Hepatocyte (in vitro differentiated cells): ENCODE results near the gene SPINK6. TPM values are rescaled to one million over a fixed set of nuclear protein-coding genes. Genes with fewer than 3 reads are reported as not detected.
A peak's percentile ranks its signal among the peaks of the same experiment; 100 is the strongest.

ENCODE experiments used
- DNase-seq: peaks from one replicate; pipeline ENCODE4 v3.0.0-alpha.2; 2016; ENCODE audit warnings: low spot score
- H2AFZ ChIP-seq: fragments of 200-600 bp; sonication (generic); 2 replicates; pipeline ENCODE4 v1.6.0; 2016; ENCODE audit warnings: antibody characterized with exemption, mild to moderate bottlenecking
- H3K27ac ChIP-seq: fragments of 200-600 bp; sonication (generic); 2 replicates; pipeline ENCODE4 v1.5.1; 2016; ENCODE audit warnings: mild to moderate bottlenecking
- H3K27me3 ChIP-seq: fragments of 200-600 bp; sonication (generic); 2 replicates; pipeline ENCODE4 v1.6.1; 2016
- H3K36me3 ChIP-seq: fragments of 200-600 bp; sonication (generic); replicated peaks from 2 replicates; pipeline ENCODE4 v1.5.1; 2016; ENCODE audit warnings: low read depth; ENCODE audit not compliant: insufficient read depth
- H3K4me1 ChIP-seq: fragments of 200-600 bp; sonication (generic); 2 replicates; pipeline ENCODE4 v1.5.1; 2016; ENCODE audit warnings: mild to moderate bottlenecking, moderate library complexity; ENCODE audit not compliant: insufficient read depth
- H3K4me2 ChIP-seq: fragments of 200-600 bp; sonication (generic); 2 replicates; pipeline ENCODE4 v1.6.0; 2016
- H3K4me3 ChIP-seq: fragments of 200-600 bp; sonication (generic); 2 replicates; pipeline ENCODE4 v1.5.1; 2016; ENCODE audit warnings: mild to moderate bottlenecking
- H3K79me2 ChIP-seq: fragments of 200-600 bp; sonication (generic); 2 replicates; pipeline ENCODE4 v1.6.0; 2017; ENCODE audit warnings: mild to moderate bottlenecking
- H3K9me2 ChIP-seq: fragments of 200-600 bp; sonication (generic); replicated peaks from 2 replicates; pipeline ENCODE4 v1.6.0; 2017; ENCODE audit warnings: mild to moderate bottlenecking; ENCODE audit not compliant: insufficient read depth
- H3K9me3 ChIP-seq: fragments of 200-600 bp; sonication (generic); 2 replicates; pipeline ENCODE4 v1.5.1; 2016; ENCODE audit warnings: low read depth, mild to moderate bottlenecking
- H4K20me1 ChIP-seq: fragments of 200-600 bp; sonication (generic); 2 replicates; pipeline ENCODE4 v1.6.0; 2016; ENCODE audit warnings: mild to moderate bottlenecking; ENCODE audit not compliant: insufficient read depth, poor library complexity, severe bottlenecking
- EZH2 ChIP-seq: fragments of 200-600 bp; sonication (generic); IDR thresholded peaks from 2 replicates; pipeline ENCODE4 v1.6.1; 2016; ENCODE audit warnings: antibody characterized with exemption, mild to moderate bottlenecking, borderline replicate concordance
- EZH2phosphoT487 ChIP-seq: fragments of 200-600 bp; sonication (generic); IDR thresholded peaks from one replicate; pipeline ENCODE4 v1.6.1; 2018; ENCODE audit warnings: antibody characterized with exemption, mild to moderate bottlenecking, low read depth, moderate library complexity; ENCODE audit not compliant: unreplicated experiment, severe bottlenecking
- WGBS: methylation state at CpG from one replicate; pipeline ENCODE4 v1.1.6; 2016; ENCODE audit warnings: low lambda C conversion rate; ENCODE audit errors: missing lambda C conversion rate; 5-methylcytosine and 5-hydroxymethylcytosine counted together
- polyA plus RNA-seq: library from polyadenylated mRNA; unstranded; fragments of >200 nt; fragmentation: Nextera tagmentation; extraction: Ambion mirVana; gene quantifications from 2 replicates; pipeline ENCODE4 v1.2.1, GENCODE V29; 2016
- total RNA-seq: library from RNA; depleted of rRNA; stranded (reverse); fragments of >200 nt; gene quantifications from 2 replicates; pipeline ENCODE4 v1.2.3, GENCODE V29; 2014
- TF ChIP-seq, protein P1 (sequence below): fragments of 200-600 bp; sonication (generic); IDR thresholded peaks from 2 replicates; pipeline ENCODE4 v1.5.1; 2016; ENCODE audit warnings: antibody characterized with exemption, mild to moderate bottlenecking; ENCODE audit not compliant: poor library complexity

The SPINK6 gene
- total and polyA plus RNA-seq, 2 experiments from 2014 or later: not detected

DNA sequence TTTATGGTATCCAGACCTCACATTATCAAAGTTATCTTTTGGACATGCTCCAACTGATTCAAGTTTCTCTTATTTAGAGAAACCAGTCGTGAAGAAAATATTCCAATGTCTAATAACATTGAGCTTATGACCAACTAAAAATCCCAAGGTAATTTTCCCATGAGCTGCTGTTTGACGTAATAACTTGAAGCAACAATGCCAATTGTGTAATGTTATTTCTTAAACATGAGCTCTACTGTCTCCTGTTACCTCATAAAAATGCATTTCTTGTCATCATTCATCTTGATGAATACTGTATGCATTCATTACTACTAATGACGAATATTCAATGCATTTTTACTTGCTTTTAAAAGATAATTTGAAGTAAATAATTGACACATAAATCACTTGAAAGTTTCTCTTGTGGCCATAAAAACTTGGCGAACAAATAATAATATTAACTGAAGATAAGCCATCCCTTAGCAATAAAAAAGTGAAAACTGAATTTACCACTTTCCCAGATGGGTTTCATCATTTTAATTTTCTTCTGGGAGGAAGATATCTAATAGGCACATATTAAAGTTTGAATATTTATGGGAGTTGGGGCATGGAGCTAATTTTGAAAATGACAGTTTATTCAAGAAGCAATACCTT is 35.1 kb downstream of the SPINK6 start:
- H3K4me1 ChIP-seq: no peaks in the 10 kb centered on the region
- no peaks in the 10 kb centered on the region for H3K9me3 ChIP-seq
- no peak overlapping the region for H3K4me2 ChIP-seq
- H3K27ac ChIP-seq: no peak overlapping the region
- TF ChIP-seq, protein P1, sequence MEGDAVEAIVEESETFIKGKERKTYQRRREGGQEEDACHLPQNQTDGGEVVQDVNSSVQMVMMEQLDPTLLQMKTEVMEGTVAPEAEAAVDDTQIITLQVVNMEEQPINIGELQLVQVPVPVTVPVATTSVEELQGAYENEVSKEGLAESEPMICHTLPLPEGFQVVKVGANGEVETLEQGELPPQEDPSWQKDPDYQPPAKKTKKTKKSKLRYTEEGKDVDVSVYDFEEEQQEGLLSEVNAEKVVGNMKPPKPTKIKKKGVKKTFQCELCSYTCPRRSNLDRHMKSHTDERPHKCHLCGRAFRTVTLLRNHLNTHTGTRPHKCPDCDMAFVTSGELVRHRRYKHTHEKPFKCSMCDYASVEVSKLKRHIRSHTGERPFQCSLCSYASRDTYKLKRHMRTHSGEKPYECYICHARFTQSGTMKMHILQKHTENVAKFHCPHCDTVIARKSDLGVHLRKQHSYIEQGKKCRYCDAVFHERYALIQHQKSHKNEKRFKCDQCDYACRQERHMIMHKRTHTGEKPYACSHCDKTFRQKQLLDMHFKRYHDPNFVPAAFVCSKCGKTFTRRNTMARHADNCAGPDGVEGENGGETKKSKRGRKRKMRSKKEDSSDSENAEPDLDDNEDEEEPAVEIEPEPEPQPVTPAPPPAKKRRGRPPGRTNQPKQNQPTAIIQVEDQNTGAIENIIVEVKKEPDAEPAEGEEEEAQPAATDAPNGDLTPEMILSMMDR: no peak
- no peak for TF ChIP-seq EZH2
- no peak for TF ChIP-seq EZH2phosphoT487
- no peaks in the 10 kb centered on the region for H3K36me3 ChIP-seq
- no peaks in the 10 kb centered on the region for H3K79me2 ChIP-seq
- H2AFZ ChIP-seq: no peak overlapping the region
- H3K9me2 ChIP-seq: no peaks in the 10 kb centered on the region
- H4K20me1 ChIP-seq: no peaks in the 10 kb centered on the region
- H3K27me3 ChIP-seq: peaks cover 3% of the 10 kb centered on the region
- peak; percentile 15 for DNase-seq
- WGBS: 49% methylated on average over 4 of the region's 4 CpGs
- no peak overlapping the region for H3K4me3 ChIP-seq

DNA sequence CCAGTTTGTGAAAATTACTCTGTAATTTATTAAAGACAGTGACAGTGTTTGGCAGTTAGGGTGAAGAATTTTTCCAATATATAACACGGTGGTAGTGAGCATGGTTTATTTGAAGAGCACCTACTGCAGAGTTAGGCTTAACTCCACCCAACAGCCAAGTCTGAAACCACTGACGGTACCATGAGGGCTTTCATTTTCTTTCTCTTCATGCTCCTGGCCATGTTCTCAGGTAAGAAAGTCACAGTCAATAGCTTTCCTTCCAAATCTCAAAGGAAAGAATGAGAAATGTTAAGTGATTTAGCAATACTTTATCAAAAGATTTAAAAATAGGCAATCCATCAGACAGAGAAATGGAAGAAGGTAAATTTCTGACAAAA is 35.6 kb downstream of the SPINK6 start, which contains the start of gene MARCOL:
Gene MARCOL, plus strand, starts transcription at position 108 of the 377 bp plus-strand sequence. Its CDS starts 73 bp downstream, at position 181.
- no peaks in the 10 kb centered on the region for H3K9me3 ChIP-seq
- TF ChIP-seq EZH2 (no peak), EZH2phosphoT487 (no peak)
- TF ChIP-seq, protein P1: no peak
- no peak within 1 kb of the TSS for H3K4me3 ChIP-seq
- DNase-seq: no peak
- H3K4me1 ChIP-seq: no peaks in the 10 kb centered on the region
- no peaks in the 10 kb centered on the region for H4K20me1 ChIP-seq
- H3K36me3 ChIP-seq: no peaks in the 10 kb centered on the region
- no peak within 1 kb of the TSS for H3K4me2 ChIP-seq
- H3K79me2 ChIP-seq: no peaks in the 10 kb centered on the region
- H3K9me2 ChIP-seq: no peaks in the 10 kb centered on the region
- no peak within 1 kb of the TSS for H2AFZ ChIP-seq
- WGBS: 82% methylated on average over 2 of the region's 2 CpGs
- peaks cover 6% of the 10 kb centered on the region for H3K27me3 ChIP-seq
- no peak within 1 kb of the TSS for H3K27ac ChIP-seq

DNA sequence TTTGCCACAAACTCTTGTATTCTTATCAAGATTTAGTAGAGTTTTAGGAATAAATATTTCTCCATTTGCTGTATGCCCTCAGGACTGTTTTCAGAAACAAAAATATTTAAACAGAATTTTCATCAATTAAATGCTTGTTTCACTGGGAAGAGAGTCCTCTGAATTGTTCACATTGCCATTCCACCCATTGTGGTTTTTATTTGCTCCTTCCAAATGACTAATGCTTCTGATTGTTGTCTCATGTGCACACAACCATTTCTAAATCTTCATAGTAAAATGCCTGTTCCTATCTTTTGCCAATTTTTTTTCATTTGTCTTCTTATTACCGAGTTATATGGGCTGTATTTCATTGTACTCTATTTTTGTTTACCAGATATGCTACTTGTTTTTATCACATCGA is 46.1 kb downstream of the SPINK6 start:
- H4K20me1 ChIP-seq: no peaks in the 10 kb centered on the region
- DNase-seq: no peak
- no peaks in the 10 kb centered on the region for H3K79me2 ChIP-seq
- no peaks in the 10 kb centered on the region for H3K27me3 ChIP-seq
- no peaks in the 10 kb centered on the region for H3K36me3 ChIP-seq
- 86% methylated on average over 2 of the region's 2 CpGs for WGBS
- H3K4me2 ChIP-seq: no peak overlapping the region
- H3K27ac ChIP-seq: no peak overlapping the region
- TF ChIP-seq, protein P1: no peak
- TF ChIP-seq EZH2phosphoT487 (no peak), EZH2 (no peak)
- no peaks in the 10 kb centered on the region for H3K4me1 ChIP-seq
- no peaks in the 10 kb centered on the region for H3K9me2 ChIP-seq
- H3K9me3 ChIP-seq: no peaks in the 10 kb centered on the region
- no peak overlapping the region for H2AFZ ChIP-seq
- H3K4me3 ChIP-seq: no peak overlapping the region
